ENCODE measurements around the gene ATG2A. TPM values are rescaled to one million over a fixed set of nuclear protein-coding genes. Genes with fewer than 3 reads are reported as not detected.

The ATG2A gene
- total RNA-seq, 1 experiment from 2014 or later = 24.7 TPM

DNA sequence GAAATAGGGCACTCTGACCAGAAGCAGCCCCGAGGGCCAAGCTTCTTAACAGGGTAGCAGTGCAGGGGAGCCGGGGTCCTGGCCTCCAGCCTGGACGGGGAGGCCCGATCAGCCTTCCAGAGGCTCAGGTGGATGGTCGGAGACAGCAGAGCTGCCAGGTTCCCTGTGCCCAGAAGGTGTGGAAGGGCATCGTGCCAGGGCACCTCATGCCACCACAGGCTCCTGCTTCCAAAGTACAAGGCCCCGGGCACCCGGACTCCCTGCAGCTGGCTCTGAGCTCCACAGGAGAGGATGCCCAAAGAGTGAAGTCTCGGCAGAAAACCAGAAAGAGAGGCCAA is 52.9 kb downstream of the ATG2A start:
- Histone ChIP-seq H3K27ac (ENCODE audit: low read depth, low read length) (peak overlapping the region; percentile 20; the same call in 1 of the 2 replicates), H3K36me3 (ENCODE audit: control insufficient read depth in 1 of 2, insufficient read depth in 2 of 2, low read length in 2 of 2) (peaks cover 6 to 16% of the 10 kb centered on the region in 2 experiments; a peak in 3 of 4 replicates), H3K4me3 (replicated peaks in 1 of 2; ENCODE audit: low read depth in 1 of 2, low read length in 2 of 2) (no peak overlapping the region), H3K27me3 (ENCODE audit: insufficient read depth, low read length) (no peaks in the 10 kb centered on the region), H3K4me2 (ENCODE audit: low read length) (no peak overlapping the region), H3K79me2 (ENCODE audit: insufficient read depth, low read length) (peaks cover 84% of the 10 kb centered on the region), H3K9me3 (ENCODE audit: control insufficient read depth in 1 of 2, insufficient read depth in 1 of 2, low read depth in 1 of 2, low read length in 2 of 2) (no peaks in the 10 kb centered on the region), H3K9ac (ENCODE audit: low read length) (no peak overlapping the region), H4K20me1 (ENCODE audit: insufficient read depth) (no peaks in the 10 kb centered on the region), H2AFZ (ENCODE audit: low read depth, low read length, poor library complexity, severe bottlenecking) (no peak overlapping the region), H3K9me2 (ENCODE audit: insufficient read depth) (no peaks in the 10 kb centered on the region), H3K4me1 (ENCODE audit: control insufficient read depth in 1 of 2, insufficient read depth in 2 of 2, low read length in 2 of 2) (peaks cover 6 to 74% of the 10 kb centered on the region in 2 experiments; a peak in 3 of 4 replicates)
- ChIA-PET CTCF (interaction anchor here (1.7 kb wide), 1 partner anchor 16 kb away, joined by 6 read pairs; no protein-coding TSS in a partner anchor), RAD21 (ENCODE audit: low non-redundant PET in 1 of 2, low total read pairs in 2 of 2, uncharacterized antibody in 2 of 2, unreplicated experiment in 2 of 2) (no interaction called here), POLR2A (interaction anchor here (0.8 to 2.2 kb wide), 4 partner anchors 9 to 13 kb away, joined by 3 to 8 read pairs (median 4); no protein-coding TSS in a partner anchor)
- TF ChIP-seq SRF (IDR thresholded peaks at IDR 0.05; ENCODE audit: low read depth) (no peak), POLR2A (IDR thresholded peaks at IDR 0.05; ENCODE audit: borderline replicate concordance, extremely low read depth, insufficient read depth, insufficient read length) (no peak), ATF3 (IDR thresholded peaks at IDR 0.05) (no peak), SIN3A (IDR thresholded peaks at IDR 0.05; ENCODE audit: low read depth) (no peak), FOSL1 (IDR thresholded peaks at IDR 0.05; ENCODE audit: low read depth) (no peak), TCF7L2 (IDR thresholded peaks at IDR 0.05; ENCODE audit: borderline replicate concordance, extremely low read depth, insufficient read depth, insufficient read length) (no peak), ZFX (IDR thresholded peaks at IDR 0.05) (no peak), CBX3 (IDR thresholded peaks at IDR 0.05; ENCODE audit: low read depth) (no peak), SP1 (IDR thresholded peaks at IDR 0.05; ENCODE audit: low read depth) (no peak), POLR2AphosphoS5 (IDR thresholded peaks at IDR 0.05; ENCODE audit: low read depth, low read length) (no peak), EZH2phosphoT487 (IDR thresholded peaks at IDR 0.05; ENCODE audit: borderline replicate concordance) (no peak), ELF1 (IDR thresholded peaks at IDR 0.05; ENCODE audit: borderline replicate concordance, low read depth) (no peak), REST (IDR thresholded peaks at IDR 0.05; ENCODE audit: low read depth) (no peak), ZNF274 (IDR thresholded peaks at IDR 0.05; ENCODE audit: low read depth, low read length) (no peak), CEBPB (IDR thresholded peaks at IDR 0.05; ENCODE audit: low read depth) (no peak), EZH2 (IDR thresholded peaks at IDR 0.05) (no peak), JUND (IDR thresholded peaks at IDR 0.05) (no peak)
- TF ChIP-seq, protein P1, sequence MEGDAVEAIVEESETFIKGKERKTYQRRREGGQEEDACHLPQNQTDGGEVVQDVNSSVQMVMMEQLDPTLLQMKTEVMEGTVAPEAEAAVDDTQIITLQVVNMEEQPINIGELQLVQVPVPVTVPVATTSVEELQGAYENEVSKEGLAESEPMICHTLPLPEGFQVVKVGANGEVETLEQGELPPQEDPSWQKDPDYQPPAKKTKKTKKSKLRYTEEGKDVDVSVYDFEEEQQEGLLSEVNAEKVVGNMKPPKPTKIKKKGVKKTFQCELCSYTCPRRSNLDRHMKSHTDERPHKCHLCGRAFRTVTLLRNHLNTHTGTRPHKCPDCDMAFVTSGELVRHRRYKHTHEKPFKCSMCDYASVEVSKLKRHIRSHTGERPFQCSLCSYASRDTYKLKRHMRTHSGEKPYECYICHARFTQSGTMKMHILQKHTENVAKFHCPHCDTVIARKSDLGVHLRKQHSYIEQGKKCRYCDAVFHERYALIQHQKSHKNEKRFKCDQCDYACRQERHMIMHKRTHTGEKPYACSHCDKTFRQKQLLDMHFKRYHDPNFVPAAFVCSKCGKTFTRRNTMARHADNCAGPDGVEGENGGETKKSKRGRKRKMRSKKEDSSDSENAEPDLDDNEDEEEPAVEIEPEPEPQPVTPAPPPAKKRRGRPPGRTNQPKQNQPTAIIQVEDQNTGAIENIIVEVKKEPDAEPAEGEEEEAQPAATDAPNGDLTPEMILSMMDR (IDR thresholded peaks at IDR 0.05 in 2 of 3, conservative IDR thresholded peaks at IDR 0.05 in 1 of 3; ENCODE audit: borderline replicate concordance in 1 of 3, insufficient read depth in 1 of 3, low read depth in 2 of 3, low read length in 2 of 3) = no peak
- TF ChIP-seq, protein P2, sequence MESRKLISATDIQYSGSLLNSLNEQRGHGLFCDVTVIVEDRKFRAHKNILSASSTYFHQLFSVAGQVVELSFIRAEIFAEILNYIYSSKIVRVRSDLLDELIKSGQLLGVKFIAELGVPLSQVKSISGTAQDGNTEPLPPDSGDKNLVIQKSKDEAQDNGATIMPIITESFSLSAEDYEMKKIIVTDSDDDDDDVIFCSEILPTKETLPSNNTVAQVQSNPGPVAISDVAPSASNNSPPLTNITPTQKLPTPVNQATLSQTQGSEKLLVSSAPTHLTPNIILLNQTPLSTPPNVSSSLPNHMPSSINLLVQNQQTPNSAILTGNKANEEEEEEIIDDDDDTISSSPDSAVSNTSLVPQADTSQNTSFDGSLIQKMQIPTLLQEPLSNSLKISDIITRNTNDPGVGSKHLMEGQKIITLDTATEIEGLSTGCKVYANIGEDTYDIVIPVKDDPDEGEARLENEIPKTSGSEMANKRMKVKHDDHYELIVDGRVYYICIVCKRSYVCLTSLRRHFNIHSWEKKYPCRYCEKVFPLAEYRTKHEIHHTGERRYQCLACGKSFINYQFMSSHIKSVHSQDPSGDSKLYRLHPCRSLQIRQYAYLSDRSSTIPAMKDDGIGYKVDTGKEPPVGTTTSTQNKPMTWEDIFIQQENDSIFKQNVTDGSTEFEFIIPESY (IDR thresholded peaks at IDR 0.05; ENCODE audit: extremely low read depth, insufficient replicate concordance, low read length) = no peak
- no TSS peak for BruUV-seq (replicated peaks)
- DNase-seq (ENCODE audit: low read depth, low spot score) (no peak), ATAC-seq (no peak)
- intact Hi-C loops (cut with micrococcal nuclease) = no loop called here

Data from HCT116 (cell line).